22Rv1 (cell line): ENCODE data around the gene CGNL1.

Experiments
- CTCF ChIP-seq: fragments of 450-650 bp; IDR thresholded peaks from 2 replicates; pipeline ENCODE4 v1.5.1; 2017; ENCODE audit warnings: mild to moderate bottlenecking
- ZFX ChIP-seq: fragments of 450-650 bp; IDR thresholded peaks from 2 replicates; pipeline ENCODE4 v1.6.1; 2017; ENCODE audit warnings: antibody characterized with exemption, borderline replicate concordance

GRCh38 chr15:57387564-57388076, 11.3 kb downstream of the CGNL1 start:
- TF ChIP-seq CTCF (no peak), ZFX (no peak)
